ENCODE data around the gene UBE2E2.

- TF ChIP-seq, protein P1, sequence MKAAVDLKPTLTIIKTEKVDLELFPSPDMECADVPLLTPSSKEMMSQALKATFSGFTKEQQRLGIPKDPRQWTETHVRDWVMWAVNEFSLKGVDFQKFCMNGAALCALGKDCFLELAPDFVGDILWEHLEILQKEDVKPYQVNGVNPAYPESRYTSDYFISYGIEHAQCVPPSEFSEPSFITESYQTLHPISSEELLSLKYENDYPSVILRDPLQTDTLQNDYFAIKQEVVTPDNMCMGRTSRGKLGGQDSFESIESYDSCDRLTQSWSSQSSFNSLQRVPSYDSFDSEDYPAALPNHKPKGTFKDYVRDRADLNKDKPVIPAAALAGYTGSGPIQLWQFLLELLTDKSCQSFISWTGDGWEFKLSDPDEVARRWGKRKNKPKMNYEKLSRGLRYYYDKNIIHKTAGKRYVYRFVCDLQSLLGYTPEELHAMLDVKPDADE (CRISPR knock-in tag; IDR thresholded peaks at IDR 0.05) = no peak
- no peak for TF ChIP-seq ZGPAT (CRISPR knock-in tag; IDR thresholded peaks at IDR 0.05)
- no peak for TF ChIP-seq CTCF (CRISPR knock-in tag; IDR thresholded peaks at IDR 0.05)
- no peak for TF ChIP-seq HNRNPL (IDR thresholded peaks at IDR 0.05; ENCODE audit: low read depth, low read length)
- no peak for TF ChIP-seq RAD51 (IDR thresholded peaks at IDR 0.05; ENCODE audit: borderline replicate concordance)
- no peak for TF ChIP-seq MZF1 (CRISPR knock-in tag; IDR thresholded peaks at IDR 0.05; ENCODE audit: borderline replicate concordance)
- no peak for TF ChIP-seq NRL (CRISPR knock-in tag; IDR thresholded peaks at IDR 0.05; ENCODE audit: borderline replicate concordance)
- no peak for TF ChIP-seq SUZ12 (IDR thresholded peaks at IDR 0.05; ENCODE audit: low read depth, low read length)
- no peak for TF ChIP-seq EP300 (IDR thresholded peaks at IDR 0.05; ENCODE audit: low read depth in 2 of 2, low read length in 2 of 2)
- no peak for TF ChIP-seq EP300 (CRISPR knock-in tag; IDR thresholded peaks at IDR 0.05; ENCODE audit: borderline replicate concordance)
- no peak for TF ChIP-seq AGO1 (IDR thresholded peaks at IDR 0.05; ENCODE audit: low read depth, low read length, poor library complexity, severe bottlenecking)
These were observed 272.3 kb downstream of the UBE2E2 start for GRCh38 chr3:23475446-23475845.

Measured in HepG2 (cell line).